GM12864 (cell line): ENCODE data around the gene VTI1A.

Source experiments
- DNase-seq: peaks from one replicate; pipeline ENCODE4 v3.0.0-alpha.2; 2011; ENCODE audit warnings: low read depth
- H3K4me3 ChIP-seq: 2 replicates; pipeline ENCODE4 v1.5.1; 2011; ENCODE audit warnings: mild to moderate bottlenecking, low read depth, low read length, control low read depth
- CTCF ChIP-seq: IDR thresholded peaks from 2 replicates; pipeline ENCODE4 v1.5.1; 2011; ENCODE audit warnings: low read depth, mild to moderate bottlenecking, moderate library complexity, low read length, control low read depth, inconsistent platforms; ENCODE audit errors: missing control alignments

Gene VTI1A

GRCh38 chr10:112581921-112582320 is 134.9 kb downstream of the VTI1A start:
- DNase-seq: no peak
- no peak overlapping the region for H3K4me3 ChIP-seq
- TF ChIP-seq CTCF: no peak

GRCh38 chr10:112583236-112583939 is 136.4 kb downstream of the VTI1A start:
- TF ChIP-seq CTCF: no peak
- H3K4me3 ChIP-seq: no peak overlapping the region
- no peak for DNase-seq

GRCh38 chr10:112584276-112584675 is 137.3 kb downstream of the VTI1A start:
- no peak for TF ChIP-seq CTCF
- no peak for DNase-seq
- H3K4me3 ChIP-seq: no peak overlapping the region

GRCh38 chr10:112585126-112585525 is 138.1 kb downstream of the VTI1A start:
- no peak overlapping the region for H3K4me3 ChIP-seq
- TF ChIP-seq CTCF: no peak
- no peak for DNase-seq

GRCh38 chr10:112585960-112586359 is 138.9 kb downstream of the VTI1A start:
- DNase-seq: no peak
- no peak overlapping the region for H3K4me3 ChIP-seq
- no peak for TF ChIP-seq CTCF

- no peak for DNase-seq
- no peak for TF ChIP-seq CTCF
- no peak overlapping the region for H3K4me3 ChIP-seq
Measured at GRCh38 chr10:112587729-112588128, 140.7 kb downstream of the VTI1A start.
